ENCODE measurements around the gene CRYBA2.

DNA sequence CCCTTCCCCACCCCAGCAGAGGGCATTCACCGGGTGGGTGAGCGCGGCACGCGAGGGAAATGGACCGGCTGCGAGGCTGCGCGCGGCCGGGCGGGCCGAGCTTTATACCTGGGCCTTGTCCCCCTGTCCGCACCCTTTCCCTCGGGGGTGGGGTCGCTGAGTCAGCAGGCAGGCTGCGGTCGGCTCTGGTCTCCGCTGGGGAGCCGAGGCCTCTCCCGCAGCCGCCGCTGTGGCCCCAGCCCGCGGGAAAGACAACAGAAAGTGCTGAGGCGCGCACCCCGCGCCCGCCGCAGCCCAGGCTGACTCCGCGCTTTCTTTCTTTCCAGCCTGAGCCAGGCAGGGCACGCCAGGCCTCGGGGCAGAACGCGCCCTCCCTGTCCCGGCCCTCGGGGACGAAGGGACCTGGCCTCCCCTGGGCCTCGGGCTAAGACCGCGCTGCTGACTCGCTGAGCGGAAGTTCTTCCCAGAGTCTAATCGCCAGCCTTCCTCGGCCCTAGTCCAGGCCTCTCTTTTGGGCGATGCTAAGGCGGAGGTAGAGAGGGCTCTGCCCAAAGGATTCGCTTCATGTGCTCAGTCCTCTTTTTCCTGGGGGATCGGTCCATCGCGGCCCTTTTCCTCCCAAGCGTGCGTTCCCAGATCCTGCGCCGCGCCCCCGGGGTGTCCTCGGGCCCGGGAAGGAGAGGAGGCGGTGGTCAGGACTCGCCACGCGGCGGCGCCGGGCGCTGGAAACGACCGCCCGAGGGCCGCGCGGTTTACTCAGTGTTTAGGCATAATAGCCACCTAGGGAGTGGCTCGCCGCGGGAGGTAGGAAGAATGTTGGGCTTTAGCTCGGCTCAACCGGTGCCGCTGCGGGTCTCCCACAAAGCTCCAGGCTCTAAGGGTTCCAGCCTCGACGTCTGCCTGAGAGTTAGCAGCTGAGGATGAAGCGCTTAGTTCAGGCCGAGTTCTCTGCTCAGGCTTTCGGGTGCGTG lies at the start of gene CRYBA2:
- TF ChIP-seq POLR2A (IDR thresholded peaks at IDR 0.05) = no peak
- TF ChIP-seq, protein P1, sequence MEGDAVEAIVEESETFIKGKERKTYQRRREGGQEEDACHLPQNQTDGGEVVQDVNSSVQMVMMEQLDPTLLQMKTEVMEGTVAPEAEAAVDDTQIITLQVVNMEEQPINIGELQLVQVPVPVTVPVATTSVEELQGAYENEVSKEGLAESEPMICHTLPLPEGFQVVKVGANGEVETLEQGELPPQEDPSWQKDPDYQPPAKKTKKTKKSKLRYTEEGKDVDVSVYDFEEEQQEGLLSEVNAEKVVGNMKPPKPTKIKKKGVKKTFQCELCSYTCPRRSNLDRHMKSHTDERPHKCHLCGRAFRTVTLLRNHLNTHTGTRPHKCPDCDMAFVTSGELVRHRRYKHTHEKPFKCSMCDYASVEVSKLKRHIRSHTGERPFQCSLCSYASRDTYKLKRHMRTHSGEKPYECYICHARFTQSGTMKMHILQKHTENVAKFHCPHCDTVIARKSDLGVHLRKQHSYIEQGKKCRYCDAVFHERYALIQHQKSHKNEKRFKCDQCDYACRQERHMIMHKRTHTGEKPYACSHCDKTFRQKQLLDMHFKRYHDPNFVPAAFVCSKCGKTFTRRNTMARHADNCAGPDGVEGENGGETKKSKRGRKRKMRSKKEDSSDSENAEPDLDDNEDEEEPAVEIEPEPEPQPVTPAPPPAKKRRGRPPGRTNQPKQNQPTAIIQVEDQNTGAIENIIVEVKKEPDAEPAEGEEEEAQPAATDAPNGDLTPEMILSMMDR (IDR thresholded peaks at IDR 0.05) = no peak
